Measurements from ENCODE around the gene PPP1R9B. TPM values are rescaled to one million over a fixed set of nuclear protein-coding genes. Genes with fewer than 3 reads are reported as not detected.

The PPP1R9B gene
- total RNA-seq, 1 experiment from 2014 or later: 19.1 TPM

DNA sequence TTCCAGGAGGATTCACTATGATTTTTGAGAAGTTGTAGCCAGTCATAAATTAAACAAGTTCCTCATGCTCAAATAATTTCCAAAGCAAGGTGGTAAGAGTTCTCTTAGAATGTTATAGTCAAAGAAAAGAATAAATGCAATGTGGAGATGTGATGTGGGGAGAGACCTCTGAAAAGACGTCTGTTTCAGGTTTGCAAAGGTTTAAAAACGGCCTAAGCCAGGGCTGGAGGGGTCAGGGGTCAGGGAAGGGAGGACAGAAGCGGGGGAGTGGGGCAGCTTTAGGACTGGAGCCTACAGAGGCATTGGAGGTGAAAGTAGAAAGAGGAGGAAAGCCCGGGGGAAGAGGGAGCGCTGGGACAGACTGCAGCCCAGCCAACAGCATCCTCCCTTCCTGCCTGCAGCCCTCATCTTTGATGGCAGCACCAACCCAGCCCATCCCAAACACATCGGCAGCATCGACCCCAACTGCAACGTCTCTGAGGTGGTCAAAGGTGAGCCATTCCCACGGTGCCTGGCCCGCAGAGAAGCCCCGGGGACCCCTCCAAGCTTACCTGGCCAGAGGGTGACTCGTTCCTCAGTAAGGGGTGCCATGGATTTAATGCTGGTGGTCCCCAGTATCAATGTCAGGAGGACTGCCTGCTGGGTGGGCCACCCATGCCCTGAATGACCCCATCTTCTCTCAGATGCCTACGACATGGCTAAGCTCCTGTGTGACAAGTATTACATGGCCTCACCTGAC is 43.9 kb downstream of the PPP1R9B start:
- no peak for DNase-seq (ENCODE audit: low spot score)

DNA sequence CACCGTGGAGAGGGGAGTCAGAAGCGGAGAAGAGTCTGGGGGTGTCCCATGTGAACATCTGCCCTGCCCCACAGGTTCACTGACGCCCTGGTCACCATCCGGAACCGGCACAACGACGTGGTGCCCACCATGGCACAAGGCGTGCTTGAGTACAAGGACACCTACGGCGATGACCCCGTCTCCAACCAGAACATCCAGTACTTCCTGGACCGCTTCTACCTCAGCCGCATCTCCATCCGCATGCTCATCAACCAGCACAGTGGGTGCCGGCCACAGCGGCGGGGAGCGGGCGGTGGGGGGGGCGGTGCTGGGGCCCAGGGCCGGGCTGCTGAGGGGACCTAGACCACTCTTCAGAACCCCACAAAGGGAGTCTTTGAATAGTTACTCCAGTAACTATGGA is 44.7 kb downstream of the PPP1R9B start:
- no peak for DNase-seq (ENCODE audit: low spot score)

DNA sequence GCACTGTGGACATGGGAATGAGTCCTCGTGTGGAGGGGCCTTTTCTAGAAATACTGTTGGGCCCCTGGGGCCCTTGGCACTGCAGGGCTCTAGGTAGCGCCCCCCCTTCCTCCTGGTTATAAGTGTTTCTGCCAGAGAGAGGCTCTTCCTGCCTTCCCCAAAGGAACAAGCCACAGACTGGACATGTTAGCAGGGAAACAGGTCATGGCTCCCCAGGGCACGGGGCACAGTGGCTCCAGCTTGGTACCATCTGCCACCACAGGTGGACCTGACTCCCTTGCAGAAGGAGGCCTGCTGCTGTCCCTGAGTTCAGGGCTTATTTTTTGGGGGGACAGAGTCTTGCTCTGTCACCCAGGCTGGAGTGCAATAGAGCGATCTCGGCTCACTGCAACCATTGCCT is 46.5 kb downstream of the PPP1R9B start:
- no peak for DNase-seq (ENCODE audit: low spot score)

DNA sequence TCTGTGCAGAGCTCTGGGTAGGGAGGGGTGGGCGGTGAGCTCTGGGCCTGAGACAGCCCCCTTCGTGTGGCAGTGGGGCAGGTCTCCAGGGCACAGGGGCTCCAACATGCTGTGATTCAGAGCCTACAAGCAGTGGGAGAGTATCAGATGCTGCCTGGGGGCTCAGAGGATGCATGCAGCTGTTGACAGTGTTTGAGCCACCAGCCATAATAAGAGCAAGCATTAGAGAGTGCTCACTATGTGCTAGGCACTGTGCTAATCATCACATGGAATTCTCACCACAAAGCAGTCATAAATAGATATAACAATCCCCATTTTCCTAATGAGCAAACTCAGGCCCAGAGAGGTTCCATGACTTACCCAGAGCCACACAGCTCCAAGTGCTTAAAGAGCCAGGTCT is 47.2 kb downstream of the PPP1R9B start:
- no peak for DNase-seq (ENCODE audit: low spot score)

DNA sequence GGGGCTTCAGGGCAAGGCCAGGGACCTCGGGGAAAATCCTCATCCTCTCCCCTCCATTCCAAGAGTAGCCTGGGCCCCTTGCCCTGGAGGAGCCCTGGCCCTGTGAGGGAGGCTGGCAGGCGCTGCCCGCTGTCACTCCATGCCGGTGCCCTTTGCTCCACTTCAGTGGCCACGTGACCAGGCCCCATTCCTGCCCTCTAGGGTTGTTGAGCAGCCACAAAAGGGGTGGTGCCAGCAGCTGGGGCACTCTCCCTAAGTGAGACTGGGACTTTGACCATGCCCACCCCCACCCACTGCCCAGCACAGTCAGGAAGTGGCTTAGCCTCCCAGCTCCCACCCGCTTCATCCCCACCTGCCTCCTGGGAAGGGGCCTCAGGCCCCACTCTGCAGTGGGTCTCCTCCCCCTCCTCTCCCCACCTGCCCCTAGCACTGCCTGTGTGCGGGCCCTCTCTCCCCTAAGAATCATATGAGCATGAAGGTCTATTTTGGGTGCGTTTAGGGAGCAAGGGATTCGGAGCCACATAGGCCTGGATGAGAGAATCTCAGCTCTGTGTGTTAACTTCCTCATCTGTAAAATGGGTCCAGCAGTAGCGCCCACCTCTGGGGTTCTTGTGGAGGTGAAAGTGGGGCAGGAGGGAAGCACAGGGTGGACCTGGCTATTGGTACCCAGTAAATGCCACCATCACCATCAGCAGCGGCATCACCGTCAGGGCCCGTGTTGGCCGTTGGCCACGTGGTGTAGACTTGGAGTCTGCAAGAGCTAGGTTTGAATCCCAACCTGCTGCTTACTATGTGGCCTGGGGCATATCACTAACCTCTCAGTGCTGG is 48.1 kb downstream of the PPP1R9B start:
- no peak for DNase-seq (ENCODE audit: low spot score)

DNA sequence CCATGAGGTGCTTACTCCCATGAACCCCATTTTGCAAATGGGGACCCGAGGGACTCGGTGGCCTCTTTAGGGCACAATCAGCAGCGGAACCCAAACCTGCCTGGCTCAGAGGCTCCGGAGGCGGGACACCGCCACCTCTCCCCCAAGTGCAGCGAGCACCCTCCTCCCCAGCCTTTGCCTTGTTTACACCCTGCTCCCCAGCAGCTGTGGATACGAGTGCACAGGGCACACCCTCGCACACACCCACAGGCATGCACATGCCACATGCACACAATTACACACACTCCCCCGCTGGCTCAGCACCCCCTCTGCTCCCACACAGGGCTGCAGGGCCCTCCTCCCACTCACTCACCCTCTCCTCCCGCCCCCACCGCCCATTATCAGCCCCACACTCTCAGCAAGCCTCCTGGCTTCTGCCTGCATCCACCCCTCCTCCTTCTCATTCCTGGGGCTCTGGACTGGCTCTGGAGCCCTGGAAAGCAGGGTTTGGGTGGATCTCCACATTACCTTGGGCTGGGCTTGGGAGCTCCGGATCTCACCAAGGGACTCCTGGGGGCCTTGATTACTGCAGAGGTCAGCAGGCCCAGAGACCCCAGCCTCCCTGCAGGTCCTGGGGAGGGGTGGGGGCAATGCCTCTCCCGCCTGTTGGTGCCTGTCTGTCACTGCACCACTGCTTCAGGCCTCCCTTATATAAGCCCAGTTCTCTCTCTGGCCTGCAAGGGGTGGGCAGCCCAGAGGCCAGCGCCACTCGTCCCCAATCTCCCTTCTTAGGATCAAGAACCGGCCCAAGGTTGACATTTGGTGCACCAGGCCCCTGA is 48.9 kb downstream of the PPP1R9B start:
- no peak for DNase-seq (ENCODE audit: low spot score)

DNA sequence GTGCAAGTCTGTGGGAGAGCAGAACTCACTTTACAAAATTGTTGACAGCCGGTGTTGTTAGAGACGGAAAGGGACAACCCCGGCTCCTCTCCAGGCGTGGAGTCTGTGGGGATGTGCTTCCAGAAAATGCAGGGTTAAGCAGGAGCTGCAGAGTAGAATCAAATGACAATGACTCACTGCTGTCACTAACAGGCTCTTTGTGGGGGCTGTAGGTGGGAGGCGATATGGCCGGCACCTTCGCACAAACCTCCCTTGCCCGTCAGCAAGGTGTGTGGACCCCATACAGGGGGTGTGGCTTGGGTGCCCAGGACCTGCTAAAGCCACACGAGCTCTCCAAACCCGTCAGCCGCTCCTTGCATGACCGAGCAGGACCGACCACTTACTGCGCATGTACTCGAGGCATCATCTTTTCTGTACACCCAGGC is 49.5 kb downstream of the PPP1R9B start:
- DNase-seq (ENCODE audit: low spot score): no peak

DNA sequence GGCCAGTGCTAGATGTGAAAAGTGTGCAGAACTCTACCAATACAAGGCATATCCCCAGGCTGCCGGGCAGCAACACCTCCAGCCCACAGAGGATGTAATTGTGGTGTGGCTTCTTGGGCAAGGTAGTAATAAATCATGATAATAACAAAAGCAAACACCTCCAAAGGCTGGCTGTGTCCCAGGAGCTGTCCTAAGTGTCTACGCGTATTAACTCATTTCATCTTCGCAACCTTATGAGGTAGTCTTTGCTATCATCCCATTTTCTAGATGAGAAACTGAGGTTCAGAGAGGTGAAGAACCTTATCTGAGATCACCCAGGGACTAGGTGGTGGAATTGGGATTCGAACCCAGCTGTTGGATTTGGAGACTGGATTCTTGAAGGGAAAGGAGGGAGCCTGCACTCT is 50.0 kb downstream of the PPP1R9B start:
- peak; percentile 65 for DNase-seq (ENCODE audit: low spot score)

DNA sequence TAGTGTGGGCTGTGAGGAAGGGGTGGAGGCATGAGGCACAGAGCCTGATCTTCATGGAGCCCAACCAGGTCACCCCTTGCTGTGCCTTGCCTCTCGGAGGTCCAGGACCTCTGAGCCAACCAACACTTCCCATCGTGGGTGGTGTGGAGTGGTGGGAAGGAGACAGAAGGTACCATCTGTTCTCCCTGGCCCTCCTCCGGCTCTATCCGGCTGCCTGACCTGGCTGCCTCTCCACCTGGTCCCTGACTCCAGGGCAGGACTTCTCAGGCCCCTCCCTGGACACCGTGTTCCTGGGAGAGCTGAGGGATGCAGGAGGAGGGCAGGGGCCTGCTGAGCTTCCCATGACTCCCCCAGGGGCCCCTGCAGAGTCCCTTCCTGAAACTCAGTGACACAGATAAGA is 51.5 kb downstream of the PPP1R9B start:
- DNase-seq (ENCODE audit: low spot score): no peak

DNA sequence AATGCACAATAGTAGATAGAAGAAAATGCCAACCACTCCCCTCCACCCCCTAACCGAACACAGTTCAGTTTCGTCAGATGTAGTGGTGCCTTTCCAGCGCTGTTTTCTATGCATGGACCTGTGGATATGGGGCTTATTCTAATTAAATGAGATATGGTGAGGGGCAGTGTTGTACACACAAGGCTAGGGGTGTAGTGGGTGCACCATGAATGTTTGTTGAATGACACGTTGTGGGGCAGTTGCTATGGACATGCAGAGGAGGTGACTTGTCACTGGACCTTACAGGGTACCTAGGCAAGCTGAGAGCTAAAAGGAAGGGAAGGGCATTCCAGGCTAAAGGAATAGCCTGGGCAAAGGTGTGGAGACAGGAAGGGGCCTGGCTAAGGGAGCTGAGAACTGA is 51.9 kb downstream of the PPP1R9B start:
- no peak for DNase-seq (ENCODE audit: low spot score)

DNA sequence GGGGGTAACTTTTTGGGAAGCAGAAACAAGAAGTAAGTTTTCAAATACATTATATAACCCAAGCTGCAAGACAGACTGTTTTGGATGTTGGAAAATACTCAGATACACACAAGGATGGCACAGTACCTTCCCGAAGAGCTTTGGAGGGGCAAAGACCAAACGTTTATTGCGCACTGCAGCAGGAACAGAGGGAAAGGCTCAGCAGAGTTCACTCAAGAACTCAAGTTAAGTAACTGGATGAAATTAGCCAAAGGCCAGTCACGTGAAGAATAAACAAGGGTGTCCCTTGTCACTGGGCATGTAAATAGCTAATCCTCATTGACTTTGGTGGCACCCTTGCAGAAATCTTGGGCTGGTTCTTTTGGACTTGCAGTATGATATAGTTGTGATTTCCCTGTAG is 52.6 kb downstream of the PPP1R9B start:
- DNase-seq (ENCODE audit: low spot score): no peak

DNA sequence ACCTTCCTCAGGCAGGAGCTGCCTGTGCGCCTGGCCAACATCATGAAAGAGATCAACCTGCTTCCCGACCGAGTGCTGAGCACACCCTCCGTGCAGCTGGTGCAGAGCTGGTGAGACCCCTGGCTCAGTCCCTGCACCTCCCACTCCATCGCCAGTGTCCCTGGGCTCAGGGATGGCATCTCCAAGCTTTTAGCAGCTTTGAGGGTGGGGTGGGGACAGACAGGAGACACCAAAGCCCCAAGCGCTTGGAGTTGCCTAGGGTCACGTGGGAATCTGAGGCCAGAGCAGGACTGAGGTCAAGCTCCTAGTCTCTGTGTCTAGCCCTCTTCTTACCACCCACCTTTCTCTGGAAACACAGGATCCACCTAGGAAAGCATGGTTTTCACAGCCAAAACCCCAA is 53.0 kb downstream of the PPP1R9B start:
- DNase-seq (ENCODE audit: low spot score): no peak

DNA sequence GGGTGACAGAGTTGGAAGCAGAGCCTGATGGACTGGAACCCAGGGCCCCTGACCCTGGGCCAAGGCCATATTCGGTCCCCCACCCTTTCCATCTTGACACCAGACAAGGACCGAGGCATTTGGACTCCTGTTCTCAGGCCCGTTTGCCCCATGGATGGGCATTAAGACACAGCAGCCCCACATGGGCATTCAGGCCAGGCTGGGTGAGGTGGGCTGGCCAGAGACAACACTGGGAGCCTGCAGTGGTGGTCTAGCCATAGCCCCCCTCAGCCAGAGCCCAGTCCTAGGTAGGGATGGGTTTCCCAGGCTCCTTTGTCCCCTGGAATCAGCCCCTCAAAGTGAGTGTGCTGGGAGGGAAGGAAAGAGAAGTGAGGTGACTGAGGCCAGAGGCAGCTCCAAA is 53.7 kb downstream of the PPP1R9B start:
- no peak for DNase-seq (ENCODE audit: low spot score)

DNA sequence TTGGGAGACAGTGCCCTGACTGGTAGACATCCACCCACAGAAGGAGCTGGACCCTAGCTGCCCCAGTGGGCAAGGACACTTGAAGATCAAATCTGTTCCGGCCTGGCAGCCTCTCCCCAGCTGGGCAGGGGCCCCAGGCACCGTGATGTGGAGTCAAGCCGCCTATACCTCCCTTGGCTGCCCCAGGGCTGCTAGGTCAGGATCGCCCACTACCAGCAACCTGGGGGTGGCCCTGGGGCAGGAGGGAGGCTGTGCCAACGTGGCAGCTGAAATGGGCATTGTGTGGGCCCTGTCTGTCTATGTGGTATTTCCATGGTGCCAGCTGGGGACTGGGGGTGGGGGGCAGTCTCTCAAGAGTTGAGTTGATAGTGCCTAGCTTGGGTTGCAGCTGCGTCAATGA is 54.4 kb downstream of the PPP1R9B start:
- DNase-seq (ENCODE audit: low spot score): no peak

DNA sequence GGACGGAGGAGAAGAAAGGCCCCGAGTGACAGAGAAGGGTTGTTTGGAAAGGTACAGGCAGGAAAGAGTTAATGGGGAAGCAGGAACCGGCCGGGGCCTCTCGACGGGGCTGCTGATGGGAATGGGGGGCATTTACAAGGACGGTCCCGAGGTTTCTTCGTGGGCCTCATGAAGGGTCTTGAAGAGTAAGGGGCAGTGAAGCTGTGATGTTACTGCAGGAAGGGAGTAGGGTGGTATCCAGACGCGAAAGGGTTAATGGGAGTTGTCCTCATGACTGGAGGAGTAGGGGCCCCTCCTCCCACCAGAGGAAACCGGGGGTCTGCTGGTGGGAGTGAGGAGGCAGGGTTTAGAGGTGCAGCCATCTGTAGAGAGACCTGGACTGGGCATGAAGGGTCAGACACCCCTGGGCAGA is 54.8 kb downstream of the PPP1R9B start:
- no peak for DNase-seq (ENCODE audit: low spot score)

DNA sequence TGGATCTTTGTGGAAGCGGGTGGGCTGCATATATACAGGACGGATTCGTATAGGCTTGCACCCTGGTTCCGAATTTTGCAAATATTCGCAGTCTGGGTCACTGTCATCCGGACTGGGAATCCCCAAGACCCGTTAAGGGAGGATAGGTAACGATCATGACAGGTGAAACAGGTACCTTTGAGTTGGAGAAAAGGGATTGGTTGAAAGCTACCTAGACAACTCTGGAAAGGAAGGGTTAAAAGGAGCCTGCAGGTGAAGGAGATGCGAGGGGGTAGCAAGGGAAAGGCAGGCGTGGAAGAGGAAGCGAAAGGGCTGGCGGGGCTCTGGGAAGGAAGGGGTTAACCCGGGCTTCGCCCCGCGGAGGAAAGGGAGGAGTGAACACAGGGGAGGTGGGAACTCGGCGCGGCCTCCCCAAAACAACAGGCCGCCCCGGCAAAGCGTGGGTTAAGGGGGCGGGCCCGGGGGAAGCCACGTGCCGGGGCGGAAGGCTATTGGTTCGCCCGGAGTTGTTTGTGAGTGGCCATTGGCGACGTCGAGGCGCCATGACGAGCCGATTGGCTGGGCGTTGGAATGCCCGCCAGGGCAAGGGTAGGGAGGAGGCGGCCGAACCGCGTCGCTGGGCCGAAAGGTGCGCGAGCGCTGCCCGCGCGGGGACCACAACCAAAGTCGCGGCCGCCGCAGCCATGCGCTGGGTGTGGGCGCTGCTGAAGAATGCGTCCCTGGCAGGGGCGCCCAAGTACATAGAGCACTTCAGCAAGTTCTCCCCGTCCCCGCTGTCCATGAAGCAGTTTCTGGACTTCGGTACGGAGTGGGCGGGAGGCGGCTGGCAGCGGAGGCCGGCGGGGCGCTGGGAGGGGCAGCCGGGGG is 55.5 kb downstream of the PPP1R9B start, which contains the start of gene PDK2:
PDK2 (plus strand) TSS at position 599 of the 867 bp plus-strand sequence; CDS start at position 684, 85 bp downstream.
- DNase-seq (ENCODE audit: low spot score): peak; percentile 93

DNA sequence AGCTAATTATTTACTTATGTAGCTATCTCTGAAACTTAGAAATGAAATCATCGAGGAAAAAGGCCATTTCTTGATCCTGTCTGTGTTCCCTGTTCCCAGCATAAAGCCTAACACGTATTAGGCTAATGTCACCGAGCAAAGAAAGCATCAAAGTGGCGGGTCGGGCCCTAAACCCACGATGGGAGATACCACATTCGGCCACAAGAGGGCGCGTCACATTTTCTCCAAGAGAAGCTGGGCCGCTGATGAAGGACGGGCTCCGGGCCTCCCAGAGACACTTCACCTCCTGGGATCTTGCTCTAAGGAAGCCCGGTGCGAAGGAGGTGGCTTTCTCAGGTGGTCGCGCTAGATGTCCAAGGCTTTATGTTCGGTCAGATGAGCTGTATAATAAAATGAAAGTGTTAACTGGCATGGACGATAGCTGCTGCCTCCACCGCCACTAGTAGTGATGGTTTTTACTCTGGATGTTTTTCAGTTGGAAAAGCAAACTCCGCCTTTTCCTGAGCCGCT is 56.2 kb downstream of the PPP1R9B start:
- DNase-seq (ENCODE audit: low spot score): peak; percentile 84

DNA sequence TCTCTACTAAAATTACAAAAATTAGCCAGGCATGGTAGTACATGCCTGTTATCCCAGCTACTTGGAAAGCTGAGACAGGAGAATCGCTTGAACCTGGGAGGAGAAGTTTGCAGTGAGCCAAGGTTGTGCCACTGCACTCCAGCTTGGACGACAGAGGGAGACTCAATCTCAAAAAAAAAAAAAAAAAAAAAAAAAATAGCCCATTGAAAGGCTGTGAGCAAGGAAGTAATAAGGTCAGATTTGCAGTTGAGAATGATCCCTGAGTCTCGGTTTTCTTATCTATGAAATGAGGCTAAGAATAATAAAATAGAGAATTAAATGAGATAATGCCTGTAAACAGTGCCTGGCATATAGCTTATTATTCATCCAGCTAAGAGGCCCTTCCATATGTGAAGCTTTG is 56.7 kb downstream of the PPP1R9B start:
- DNase-seq (ENCODE audit: low spot score): no peak

DNA sequence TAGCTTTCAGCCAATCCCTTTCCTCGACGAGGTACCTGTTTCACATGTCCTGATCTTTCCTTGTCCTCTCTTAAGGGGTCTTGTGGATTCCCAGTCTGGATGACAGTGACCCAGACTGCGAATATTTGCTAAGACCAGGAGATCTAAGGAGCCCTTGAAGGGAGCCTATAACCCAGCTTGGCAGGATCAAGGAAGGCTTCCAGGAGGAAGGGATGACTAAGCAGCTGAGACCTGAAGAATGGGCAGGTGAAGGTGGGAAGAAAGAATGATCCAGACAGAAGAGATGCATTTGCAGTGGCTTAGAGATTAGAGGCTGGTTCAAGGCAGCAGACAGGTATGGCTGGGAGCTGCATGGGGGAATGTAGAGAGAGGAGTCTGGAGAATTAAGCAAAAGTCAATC is 57.2 kb downstream of the PPP1R9B start:
- no peak for DNase-seq (ENCODE audit: low spot score)

DNA sequence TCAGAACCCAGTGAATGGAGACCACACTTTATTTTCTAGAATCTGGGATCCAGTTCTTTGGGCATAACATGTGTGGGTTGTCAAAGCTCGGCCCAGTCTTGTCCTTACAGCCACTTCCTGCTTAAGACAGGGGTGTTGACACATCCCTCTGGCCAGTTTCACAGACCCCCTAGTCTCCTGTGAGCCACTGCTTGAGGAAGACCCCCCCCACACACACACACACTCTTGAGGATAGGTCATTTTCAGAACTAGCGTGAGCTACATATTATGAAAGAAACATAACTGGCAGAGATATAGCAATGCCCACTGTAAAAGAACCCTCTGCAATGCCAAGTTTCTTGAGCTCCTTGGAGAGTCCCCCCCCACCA is 58.6 kb downstream of the PPP1R9B start:
- no peak for DNase-seq (ENCODE audit: low spot score)
